A549 (cell line): ENCODE results near the gene PLSCR3. TPM values are rescaled to one million over a fixed set of nuclear protein-coding genes. Genes with fewer than 3 reads are reported as not detected.

Experiments
- ATAC-seq, 2 experiments: fragments of 200-7000 bp in 1 of 2; fragments of >200 bp in 1 of 2; cut with Nextera tagmentation in 1 of 2; cut with Tn5 transposase in 1 of 2; 3 replicates each; pipeline versions ENCODE4 v1.8.0 to v1.9.1; 2018 to 2020; ENCODE audit warnings: mild to moderate bottlenecking in 1 of 2, moderate library complexity in 1 of 2
- CTCF ChIA-PET: fragments of 300-600 bp; sonication (Branson Sonifier 250); formaldehyde crosslinking; extraction: SDS; loops from one replicate; lab custom pipeline; 2021; ENCODE audit warnings: antibody characterized with exemption, inconsistent platforms; lab: Yijun Ruan, JAX
- POLR2A ChIA-PET: fragments of 350-600 bp; formaldehyde crosslinking; extraction: SDS; loops from one replicate; lab custom pipeline; 2021; ENCODE audit warnings: antibody characterized with exemption, inconsistent platforms; lab: Yijun Ruan, JAX
- DNase-seq, 2 experiments: peaks; one replicate each; pipeline versions ENCODE4 v3.0.0 to v3.0.0-alpha.2; 2011 to 2016; ENCODE audit warnings: low read depth in 1 of 2, low spot score in 1 of 2
- FAIRE-seq: peaks from 2 replicates; lab custom pipeline; 2011; peaks lifted over from hg19 to GRCh38; lab: Jason Lieb, UNC
- H3K27ac ChIP-seq, 2 experiments: fragments of >200 bp; sonication (Bioruptor Twin); formaldehyde crosslinking; 3 replicates each; pipeline ENCODE4 v1.5.1; 2016 to 2017
- H3K4me1 ChIP-seq: fragments of >200 bp; sonication (Bioruptor Twin); formaldehyde crosslinking; 3 replicates; pipeline ENCODE4 v1.6.1; 2016
- H3K4me2 ChIP-seq: fragments of >200 bp; sonication (Bioruptor Twin); formaldehyde crosslinking; 3 replicates; pipeline ENCODE4 v1.6.1; 2016
- H3K4me3 ChIP-seq: fragments of >200 bp; sonication (Bioruptor Twin); formaldehyde crosslinking; 3 replicates; pipeline ENCODE4 v1.5.1; 2016
- H3K9me3 ChIP-seq: fragments of >200 bp; sonication (Bioruptor Twin); formaldehyde crosslinking; 3 replicates; pipeline ENCODE4 v1.6.1; 2016
- BHLHE40 ChIP-seq: IDR thresholded peaks from 2 replicates; pipeline ENCODE4 v1.6.1; 2012; ENCODE audit warnings: low read depth, low read length, inconsistent platforms
- CHD2 ChIP-seq: fragments of 150-350 bp; IDR thresholded peaks from 2 replicates; pipeline ENCODE4 v1.6.1; 2014; ENCODE audit warnings: low read length; ENCODE audit not compliant: partially characterized antibody
- FOSB ChIP-seq: fragments of 250-450 bp; sonication (Bioruptor Pico); IDR thresholded peaks from 2 replicates; pipeline ENCODE4 v1.5.0; 2020; ENCODE audit warnings: mild to moderate bottlenecking, moderate library complexity
- GATA3 ChIP-seq: IDR thresholded peaks from 2 replicates; pipeline ENCODE4 v1.6.1; 2012; ENCODE audit warnings: borderline replicate concordance
- HES2 ChIP-seq: fragments of >200 bp; sonication (Bioruptor Twin); formaldehyde crosslinking; IDR thresholded peaks from 2 replicates; pipeline ENCODE4 v1.6.1; 2016
- HEYL ChIP-seq: fragments of 250-450 bp; sonication (Bioruptor Pico); IDR thresholded peaks from 2 replicates; pipeline ENCODE4 v1.8.0; 2021; ENCODE audit warnings: mild to moderate bottlenecking, moderate library complexity
- HMGXB4 ChIP-seq: fragments of 250-450 bp; sonication (Bioruptor Pico); IDR thresholded peaks from 2 replicates; pipeline ENCODE4 v1.5.0; 2021; ENCODE audit warnings: mild to moderate bottlenecking, moderate library complexity, borderline replicate concordance
- HOXA7 ChIP-seq: fragments of 250-450 bp; sonication (Bioruptor Pico); IDR thresholded peaks from 2 replicates; pipeline ENCODE4 v1.5.0; 2020; ENCODE audit warnings: mild to moderate bottlenecking, moderate library complexity
- JUNB ChIP-seq: fragments of >200 bp; sonication (Bioruptor Twin); formaldehyde crosslinking; IDR thresholded peaks from 2 replicates; pipeline ENCODE4 v1.6.1; 2016
- KDM1A ChIP-seq: fragments of 200-600 bp; sonication (generic); IDR thresholded peaks from 2 replicates; pipeline ENCODE4 v1.6.1; 2016; ENCODE audit warnings: low read depth, mild to moderate bottlenecking
- KDM5A ChIP-seq: fragments of 200-600 bp; sonication (generic); IDR thresholded peaks from 2 replicates; pipeline ENCODE4 v1.6.1; 2016; ENCODE audit warnings: antibody characterized with exemption, mild to moderate bottlenecking
- MAFK ChIP-seq: fragments of 450-650 bp; IDR thresholded peaks from 2 replicates; pipeline ENCODE4 v1.6.1; 2014; ENCODE audit not compliant: partially characterized antibody
- NPAS2 ChIP-seq: fragments of 250-450 bp; sonication (Bioruptor Pico); IDR thresholded peaks from 2 replicates; pipeline ENCODE4 v1.8.0; 2022; ENCODE audit warnings: mild to moderate bottlenecking, moderate library complexity, borderline replicate concordance
- NR3C1 ChIP-seq: fragments of >200 bp; sonication (Bioruptor Twin); formaldehyde crosslinking; IDR thresholded peaks from 3 replicates; pipeline ENCODE4 v1.6.1; 2017
- PBX3 ChIP-seq: IDR thresholded peaks from 2 replicates; pipeline ENCODE4 v1.6.1; 2012
- PHF8 ChIP-seq: fragments of 200-600 bp; sonication (generic); IDR thresholded peaks from 2 replicates; pipeline ENCODE4 v1.6.1; 2016; ENCODE audit warnings: low read depth, mild to moderate bottlenecking, antibody characterized with exemption, moderate library complexity, borderline replicate concordance
- POLR2A ChIP-seq: IDR thresholded peaks from 2 replicates; pipeline ENCODE4 v1.6.1; 2012; ENCODE audit warnings: mild to moderate bottlenecking, low read length
- RCOR1 ChIP-seq: fragments of 150-350 bp; IDR thresholded peaks from 2 replicates; pipeline ENCODE4 v1.6.1; 2014; ENCODE audit warnings: antibody characterized with exemption, low read length, low read depth
- RFX5 ChIP-seq: fragments of 450-650 bp; IDR thresholded peaks from 2 replicates; pipeline ENCODE4 v1.7.1; 2014; ENCODE audit warnings: antibody characterized with exemption, mild to moderate bottlenecking, moderate library complexity
- SREBF2 ChIP-seq: fragments of 450-650 bp; IDR thresholded peaks from 2 replicates; pipeline ENCODE4 v1.6.1; 2014; ENCODE audit warnings: mild to moderate bottlenecking, moderate library complexity
- TFCP2L1 ChIP-seq: fragments of 250-450 bp; sonication (Bioruptor Pico); IDR thresholded peaks from 2 replicates; pipeline ENCODE4 v1.5.0; 2021; ENCODE audit warnings: mild to moderate bottlenecking
- USF2 ChIP-seq: fragments of 450-650 bp; IDR thresholded peaks from 2 replicates; pipeline ENCODE4 v1.6.1; 2014; ENCODE audit warnings: antibody characterized with exemption
- ZFP36 ChIP-seq: fragments of 450-650 bp; IDR thresholded peaks from 2 replicates; pipeline ENCODE4 v1.6.1; 2014; ENCODE audit warnings: borderline replicate concordance; ENCODE audit not compliant: partially characterized antibody
- ZNF302 ChIP-seq: fragments of 250-450 bp; sonication (Bioruptor Pico); IDR thresholded peaks from 2 replicates; pipeline ENCODE4 v1.9.0; 2021; ENCODE audit warnings: inconsistent platforms, mild to moderate bottlenecking, moderate library complexity
- ZSCAN20 ChIP-seq: fragments of 250-450 bp; sonication (Bioruptor Pico); IDR thresholded peaks from 2 replicates; pipeline ENCODE4 v1.8.0; 2022; ENCODE audit warnings: mild to moderate bottlenecking, moderate library complexity
- WGBS: methylation state at CpG from one replicate; pipeline ENCODE4 v1.1.6; 2017; ENCODE audit errors: missing lambda C conversion rate; 5-methylcytosine and 5-hydroxymethylcytosine counted together
- polyA plus RNA-seq, 4 experiments: library from polyadenylated mRNA; depleted of rRNA in 3 of 4; stranded (reverse); fragments of >200 nt; fragmentation: RNase III in 1 of 4; extraction: RNeasy Plus Mini Kit Qiagen cat#74134 plus additional on column Dnase treatment in 1 of 4; gene quantifications; 2 replicates in 3 of 4; 3 replicates in 1 of 4; pipeline ENCODE4 v1.2.3, GENCODE V29; 2011 to 2017

PLSCR3 gene
- polyA plus RNA-seq, 2 of the 4 experiments (the other 2 are of a cell fraction), result 11.0 to 29.6 TPM

- TF ChIP-seq KDM1A (no peak), HOXA7 (CRISPR knock-in tag) (no peak), NPAS2 (no peak), POLR2A (peak; percentile 5), RCOR1 (no peak), ZSCAN20 (no peak), NR3C1 (no peak)
These were observed 45.3 kb upstream of the PLSCR3 start, which contains the start of gene FGF11 (continued) for GRCh38 chr17:7439462-7440112.

GRCh38 chr17:7438656-7439460 is 44.5 kb upstream of the PLSCR3 start:
- POLR2A ChIA-PET, result interaction anchor here (0.6 kb wide), 2 partner anchors 19 to 43 kb away, joined by 3 to 5 read pairs; partner anchors contain the start of gene SPEM1
- Histone ChIP-seq H3K27ac (peak overlapping the region in 1 of 2 experiments; percentile 85; a peak in 3 of 6 replicates), H3K4me2 (peak overlapping the region; percentile 98), H3K4me3 (peak overlapping the region; percentile 52), H3K9me3 (no peaks in the 10 kb centered on the region), H3K4me1 (peaks cover 32% of the 10 kb centered on the region)
- no peak for ATAC-seq
- FAIRE-seq, result no peak
- DNase-seq, result no peak
- CTCF ChIA-PET, result interaction anchor here (0.6 to 17.0 kb wide), 12 partner anchors 13 to 177 kb away, joined by 3 to 342 read pairs (median 15); partner anchors contain the start of genes CHRNB1, KCTD11, SENP3 and SLC35G6
- 77% methylated on average over 11 of the region's 11 CpGs for WGBS
- TF ChIP-seq GATA3 (no peak), FOSB (CRISPR knock-in tag) (no peak), HMGXB4 (CRISPR knock-in tag) (no peak), HES2 (no peak), RFX5 (no peak), HEYL (CRISPR knock-in tag) (no peak), PBX3 (no peak), PHF8 (no peak), NR3C1 (no peak), BHLHE40 (no peak), ZFP36 (no peak), JUNB (no peak), ZSCAN20 (no peak), RCOR1 (no peak), KDM5A (no peak)

- Histone ChIP-seq H3K9me3 (no peaks in the 10 kb centered on the region), H3K4me3 (no peak overlapping the region), H3K4me2 (no peak overlapping the region), H3K27ac (no peak overlapping the region), H3K4me1 (peaks cover 31% of the 10 kb centered on the region)
- 85% methylated on average over 45 of the region's 48 CpGs for WGBS
- ATAC-seq (no peak), DNase-seq (no peak), FAIRE-seq (no peak)
- CTCF ChIA-PET, result interaction anchor here (0.6 to 17.0 kb wide), 22 partner anchors 12 to 177 kb away, joined by 3 to 342 read pairs (median 14); partner anchors contain the start of genes CHRNB1, KCTD11, PLSCR3 and SENP3
- POLR2A ChIA-PET, result no interaction called here
- no peak for TF ChIP-seq TFCP2L1
- TF ChIP-seq FOSB (CRISPR knock-in tag), result no peak
- no peak for TF ChIP-seq PBX3
- TF ChIP-seq CHD2, result no peak
- TF ChIP-seq POLR2A, result no peak
- no peak for TF ChIP-seq GATA3
- no peak for TF ChIP-seq ZNF302 (CRISPR knock-in tag)
- no peak for TF ChIP-seq ZFP36
- TF ChIP-seq MAFK, result no peak
- no peak for TF ChIP-seq ZSCAN20
- no peak for TF ChIP-seq USF2
- TF ChIP-seq SREBF2, result no peak
These were observed 43.8 kb upstream of the PLSCR3 start for GRCh38 chr17:7437950-7438614.
